WTC11 (cell line): ENCODE data around the gene APOL3. TPM values are rescaled to one million over a fixed set of nuclear protein-coding genes. Genes with fewer than 3 reads are reported as not detected.

Source experiments
- ATAC-seq: fragments of 200-7000 bp; cut with Tn5 transposase; 2 replicates; pipeline ENCODE4 v1.10.0; 2021; ENCODE audit warnings: mild to moderate bottlenecking, moderate library complexity
- CTCF ChIA-PET: fragments of 300-600 bp; sonication (Branson Sonifier 250); formaldehyde crosslinking; loops from one replicate; lab custom pipeline; 2021; ENCODE audit warnings: antibody characterized with exemption; lab: Charles Lee
- POLR2A ChIA-PET: fragments of 350-600 bp; sonication (Branson Sonifier 250); formaldehyde crosslinking; loops from one replicate; lab custom pipeline; 2021; ENCODE audit warnings: antibody characterized with exemption; lab: Charles Lee
- DNase-seq: peaks from one replicate; pipeline ENCODE4 v3.0.0; 2021; ENCODE audit warnings: low spot score
- H3K27ac Mint-ChIP-seq: 2 replicates; pipeline ENCODE4 v1.8.0; 2021; ENCODE audit warnings: mixed read lengths
- H3K27me3 Mint-ChIP-seq: 2 replicates; pipeline ENCODE4 v1.8.0; 2021; ENCODE audit warnings: low read depth, mild to moderate bottlenecking, moderate library complexity, mixed read lengths
- H3K36me3 Mint-ChIP-seq: 2 replicates; pipeline ENCODE4 v1.8.0; 2021; ENCODE audit warnings: mixed read lengths
- H3K4me1 Mint-ChIP-seq: 2 replicates; pipeline ENCODE4 v1.8.0; 2022; ENCODE audit warnings: mixed read lengths
- H3K4me3 Mint-ChIP-seq: 2 replicates; pipeline ENCODE4 v1.8.0; 2021; ENCODE audit warnings: mild to moderate bottlenecking, moderate library complexity, mixed read lengths
- H3K9me3 Mint-ChIP-seq: 2 replicates; pipeline ENCODE4 v1.8.0; 2021; ENCODE audit warnings: mixed read lengths
- ATF3 ChIP-seq: sonication (generic); formaldehyde crosslinking; conservative IDR thresholded peaks from 2 replicates; pipeline ENCODE4 v1.8.1; 2022; ENCODE audit warnings: mild to moderate bottlenecking, missing genetic modification reagents
- CBFB ChIP-seq: sonication (generic); formaldehyde crosslinking; IDR thresholded peaks from 2 replicates; pipeline ENCODE4 v1.8.1; 2022; ENCODE audit warnings: mild to moderate bottlenecking, low read depth, missing genetic modification reagents
- ESRRA ChIP-seq: sonication (generic); formaldehyde crosslinking; IDR thresholded peaks from 2 replicates; pipeline ENCODE4 v1.8.1; 2022; ENCODE audit warnings: mild to moderate bottlenecking, missing genetic modification reagents, borderline replicate concordance
- FOXP1 ChIP-seq: sonication (generic); formaldehyde crosslinking; IDR thresholded peaks from 2 replicates; pipeline ENCODE4 v1.8.0; 2022; ENCODE audit warnings: missing genetic modification reagents, mild to moderate bottlenecking, moderate library complexity, borderline replicate concordance
- GABPB1 ChIP-seq: sonication (generic); formaldehyde crosslinking; IDR thresholded peaks from 2 replicates; pipeline ENCODE4 v1.8.1; 2023; ENCODE audit warnings: mild to moderate bottlenecking, missing genetic modification reagents
- MYBL2 ChIP-seq: sonication (generic); formaldehyde crosslinking; IDR thresholded peaks from 2 replicates; pipeline ENCODE4 v1.8.1; 2023; ENCODE audit warnings: mild to moderate bottlenecking, moderate library complexity, missing genetic modification reagents
- NFE2L1 ChIP-seq: sonication (generic); formaldehyde crosslinking; IDR thresholded peaks from 2 replicates; pipeline ENCODE4 v1.8.1; 2023; ENCODE audit warnings: missing genetic modification reagents
- NR1H2 ChIP-seq: sonication (generic); formaldehyde crosslinking; IDR thresholded peaks from 2 replicates; pipeline ENCODE4 v1.9.0; 2021; ENCODE audit warnings: mild to moderate bottlenecking, moderate library complexity, missing genetic modification reagents
- NR2C2 ChIP-seq: sonication (generic); formaldehyde crosslinking; IDR thresholded peaks from 2 replicates; pipeline ENCODE4 v1.8.0; 2022; ENCODE audit warnings: mild to moderate bottlenecking, missing genetic modification reagents
- SMAD4 ChIP-seq: sonication (generic); formaldehyde crosslinking; IDR thresholded peaks from 2 replicates; pipeline ENCODE4 v1.8.0; 2022; ENCODE audit warnings: mild to moderate bottlenecking, missing genetic modification reagents
- STAT6 ChIP-seq: sonication (generic); formaldehyde crosslinking; conservative IDR thresholded peaks from 2 replicates; pipeline ENCODE4 v1.8.1; 2023; ENCODE audit warnings: mild to moderate bottlenecking, low read depth, missing genetic modification reagents, moderate library complexity
- TEAD4 ChIP-seq: sonication (generic); formaldehyde crosslinking; IDR thresholded peaks from 2 replicates; pipeline ENCODE4 v1.8.0; 2022; ENCODE audit warnings: mild to moderate bottlenecking, missing genetic modification reagents
- TP53 ChIP-seq: sonication (generic); formaldehyde crosslinking; IDR thresholded peaks from 2 replicates; pipeline ENCODE4 v1.8.1; 2023; ENCODE audit warnings: mild to moderate bottlenecking, missing genetic modification reagents
- ZNF138 ChIP-seq: sonication (generic); formaldehyde crosslinking; conservative IDR thresholded peaks from 2 replicates; pipeline ENCODE4 v1.8.1; 2022; ENCODE audit warnings: mild to moderate bottlenecking, moderate library complexity, missing genetic modification reagents
- ZNF396 ChIP-seq: fragments of 250-450 bp; sonication (Bioruptor Pico); IDR thresholded peaks from 2 replicates; pipeline ENCODE4 v1.8.0; 2021; ENCODE audit warnings: mild to moderate bottlenecking, moderate library complexity, borderline replicate concordance
- ZNF423 ChIP-seq: fragments of 250-450 bp; sonication (Bioruptor Pico); IDR thresholded peaks from 2 replicates; pipeline ENCODE4 v2.1.2; 2022; ENCODE audit warnings: mild to moderate bottlenecking, moderate library complexity
- ZNF532 ChIP-seq: fragments of 250-450 bp; sonication (Bioruptor Pico); IDR thresholded peaks from 2 replicates; pipeline ENCODE4 v1.9.0; 2021; ENCODE audit warnings: mild to moderate bottlenecking, borderline replicate concordance
- ZNF671 ChIP-seq: fragments of 250-450 bp; sonication (Bioruptor Pico); IDR thresholded peaks from 2 replicates; pipeline ENCODE4 v1.8.0; 2021; ENCODE audit warnings: mild to moderate bottlenecking
- total RNA-seq: library from RNA; stranded (reverse); gene quantifications from 3 replicates; pipeline ENCODE4 v1.2.3, GENCODE V29; 2021
- TF ChIP-seq, protein P1 (sequence below): sonication (generic); formaldehyde crosslinking; IDR thresholded peaks from 2 replicates; pipeline ENCODE4 v1.8.0; 2023; ENCODE audit warnings: missing genetic modification reagents, mild to moderate bottlenecking, borderline replicate concordance
- TF ChIP-seq, protein P2 (sequence below): fragments of 250-450 bp; sonication (Bioruptor Pico); IDR thresholded peaks from 2 replicates; pipeline ENCODE4 v1.9.0; 2021; ENCODE audit warnings: mild to moderate bottlenecking

The APOL3 gene
- total RNA-seq, 1 experiment from 2014 or later, result 0.26 TPM

GRCh38 chr22:36208914-36209313 is 48.4 kb upstream of the APOL3 start (continued):
- TF ChIP-seq, protein P1, sequence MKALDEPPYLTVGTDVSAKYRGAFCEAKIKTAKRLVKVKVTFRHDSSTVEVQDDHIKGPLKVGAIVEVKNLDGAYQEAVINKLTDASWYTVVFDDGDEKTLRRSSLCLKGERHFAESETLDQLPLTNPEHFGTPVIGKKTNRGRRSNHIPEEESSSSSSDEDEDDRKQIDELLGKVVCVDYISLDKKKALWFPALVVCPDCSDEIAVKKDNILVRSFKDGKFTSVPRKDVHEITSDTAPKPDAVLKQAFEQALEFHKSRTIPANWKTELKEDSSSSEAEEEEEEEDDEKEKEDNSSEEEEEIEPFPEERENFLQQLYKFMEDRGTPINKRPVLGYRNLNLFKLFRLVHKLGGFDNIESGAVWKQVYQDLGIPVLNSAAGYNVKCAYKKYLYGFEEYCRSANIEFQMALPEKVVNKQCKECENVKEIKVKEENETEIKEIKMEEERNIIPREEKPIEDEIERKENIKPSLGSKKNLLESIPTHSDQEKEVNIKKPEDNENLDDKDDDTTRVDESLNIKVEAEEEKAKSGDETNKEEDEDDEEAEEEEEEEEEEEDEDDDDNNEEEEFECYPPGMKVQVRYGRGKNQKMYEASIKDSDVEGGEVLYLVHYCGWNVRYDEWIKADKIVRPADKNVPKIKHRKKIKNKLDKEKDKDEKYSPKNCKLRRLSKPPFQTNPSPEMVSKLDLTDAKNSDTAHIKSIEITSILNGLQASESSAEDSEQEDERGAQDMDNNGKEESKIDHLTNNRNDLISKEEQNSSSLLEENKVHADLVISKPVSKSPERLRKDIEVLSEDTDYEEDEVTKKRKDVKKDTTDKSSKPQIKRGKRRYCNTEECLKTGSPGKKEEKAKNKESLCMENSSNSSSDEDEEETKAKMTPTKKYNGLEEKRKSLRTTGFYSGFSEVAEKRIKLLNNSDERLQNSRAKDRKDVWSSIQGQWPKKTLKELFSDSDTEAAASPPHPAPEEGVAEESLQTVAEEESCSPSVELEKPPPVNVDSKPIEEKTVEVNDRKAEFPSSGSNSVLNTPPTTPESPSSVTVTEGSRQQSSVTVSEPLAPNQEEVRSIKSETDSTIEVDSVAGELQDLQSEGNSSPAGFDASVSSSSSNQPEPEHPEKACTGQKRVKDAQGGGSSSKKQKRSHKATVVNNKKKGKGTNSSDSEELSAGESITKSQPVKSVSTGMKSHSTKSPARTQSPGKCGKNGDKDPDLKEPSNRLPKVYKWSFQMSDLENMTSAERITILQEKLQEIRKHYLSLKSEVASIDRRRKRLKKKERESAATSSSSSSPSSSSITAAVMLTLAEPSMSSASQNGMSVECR, result no peak
- TF ChIP-seq CBFB, result no peak
- no peak for TF ChIP-seq TEAD4 (CRISPR knock-in tag)
- TF ChIP-seq SMAD4 (CRISPR knock-in tag), result no peak
- TF ChIP-seq FOXP1 (CRISPR knock-in tag), result no peak

GRCh38 chr22:36208162-36208765 is 47.7 kb upstream of the APOL3 start:
- no peak for DNase-seq
- Mint-ChIP-seq H3K4me3 (no peak overlapping the region), H3K9me3 (peaks cover 39% of the 10 kb centered on the region), H3K27ac (no peak overlapping the region), H3K4me1 (peaks cover 17% of the 10 kb centered on the region)
- CTCF ChIA-PET, result interaction anchor here (1.5 to 2.6 kb wide), 2 partner anchors 31 to 70 kb away, joined by 5 to 7 read pairs; partner anchors contain the start of gene APOL2
- TF ChIP-seq ZNF423 (CRISPR knock-in tag) (no peak), NR1H2 (CRISPR knock-in tag) (no peak), ZNF396 (CRISPR knock-in tag) (no peak), ESRRA (CRISPR knock-in tag) (no peak), ATF3 (CRISPR knock-in tag) (no peak), ZNF532 (CRISPR knock-in tag) (no peak), ZNF671 (CRISPR knock-in tag) (no peak), TEAD4 (CRISPR knock-in tag) (no peak), GABPB1 (CRISPR knock-in tag) (no peak), NR2C2 (no peak), ZNF138 (CRISPR knock-in tag) (no peak), STAT6 (CRISPR knock-in tag) (no peak), MYBL2 (CRISPR knock-in tag) (no peak), TP53 (CRISPR knock-in tag) (no peak), CBFB (no peak), NFE2L1 (CRISPR knock-in tag) (no peak)
- TF ChIP-seq, protein P2, sequence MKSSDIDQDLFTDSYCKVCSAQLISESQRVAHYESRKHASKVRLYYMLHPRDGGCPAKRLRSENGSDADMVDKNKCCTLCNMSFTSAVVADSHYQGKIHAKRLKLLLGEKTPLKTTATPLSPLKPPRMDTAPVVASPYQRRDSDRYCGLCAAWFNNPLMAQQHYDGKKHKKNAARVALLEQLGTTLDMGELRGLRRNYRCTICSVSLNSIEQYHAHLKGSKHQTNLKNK (CRISPR knock-in tag), result no peak
- TF ChIP-seq, all 79 proteins: peak for 0
- H3K36me3 Mint-ChIP-seq, result peaks cover 19% of the 10 kb centered on the region
- no peak for ATAC-seq
- peaks cover 18% of the 10 kb centered on the region for H3K27me3 Mint-ChIP-seq
- POLR2A ChIA-PET, result no interaction called here
